ENCODE measurements around the gene GDA.
A peak's percentile ranks its signal among the peaks of the same experiment; 100 is the strongest.

The GDA gene

DNA sequence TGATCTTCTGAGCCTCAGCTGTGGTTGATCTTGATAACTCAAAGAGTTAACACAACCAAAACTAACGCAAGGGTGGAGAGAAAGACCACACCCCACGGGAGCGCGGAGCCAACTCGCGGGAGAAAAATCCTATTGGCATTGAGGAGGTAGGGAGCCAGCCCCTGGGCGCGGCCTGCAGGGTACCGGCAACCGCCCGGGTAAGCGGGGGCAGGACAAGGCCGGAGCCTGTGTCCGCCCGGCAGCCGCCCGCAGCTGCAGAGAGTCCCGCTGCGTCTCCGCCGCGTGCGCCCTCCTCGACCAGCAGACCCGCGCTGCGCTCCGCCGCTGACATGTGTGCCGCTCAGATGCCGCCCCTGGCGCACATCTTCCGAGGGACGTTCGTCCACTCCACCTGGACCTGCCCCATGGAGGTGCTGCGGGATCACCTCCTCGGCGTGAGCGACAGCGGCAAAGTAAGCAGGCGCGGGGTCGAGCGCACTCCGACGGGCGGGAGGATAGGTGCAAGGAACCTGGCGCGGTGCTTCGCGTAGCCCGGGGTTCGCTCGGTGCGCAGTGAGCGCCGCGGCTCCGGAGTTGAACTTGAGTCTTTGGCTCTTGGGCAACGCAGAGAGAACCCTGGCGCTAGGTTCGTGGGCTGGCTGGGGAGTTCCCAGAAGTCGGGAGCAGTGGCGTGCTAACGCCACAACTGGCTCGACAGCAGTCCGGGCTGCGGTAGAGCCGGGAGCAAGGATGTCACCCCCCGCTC, at the start of gene GDA:
Gene GDA (plus strand): TSS at position 210 of the 745 bp plus-strand sequence. CDS start 120 bp downstream, at position 330.
- DNase-seq: peak in 2 of 3 experiments; percentile 68 to 76

DNA sequence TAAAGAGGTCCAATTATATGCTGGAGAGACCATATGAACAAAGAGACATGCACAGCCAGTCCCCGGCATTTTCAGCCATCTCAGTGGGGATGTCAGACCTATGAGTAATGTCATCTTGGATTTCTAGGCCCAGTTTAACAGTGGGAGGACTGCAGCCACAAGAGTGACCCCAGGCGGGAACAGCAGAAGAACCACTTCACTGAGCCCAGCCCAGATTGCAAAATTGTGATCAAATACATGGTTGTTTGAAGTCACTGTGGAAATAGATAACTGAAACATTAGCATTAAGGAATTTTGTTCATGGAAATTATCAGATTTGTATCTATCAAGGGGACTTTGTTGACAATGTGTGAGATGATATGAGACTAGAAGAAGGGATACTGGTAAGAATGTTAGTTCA, 46.7 kb upstream of the GDA start:
- no peak for DNase-seq

- no peak for DNase-seq
Observed at GRCh38 chr9:72113056-72113455, 36.2 kb upstream of the GDA start.

GRCh38 chr9:72119853-72120252, 29.4 kb upstream of the GDA start:
- DNase-seq: peak in 1 of 3 experiments; percentile 17

DNA sequence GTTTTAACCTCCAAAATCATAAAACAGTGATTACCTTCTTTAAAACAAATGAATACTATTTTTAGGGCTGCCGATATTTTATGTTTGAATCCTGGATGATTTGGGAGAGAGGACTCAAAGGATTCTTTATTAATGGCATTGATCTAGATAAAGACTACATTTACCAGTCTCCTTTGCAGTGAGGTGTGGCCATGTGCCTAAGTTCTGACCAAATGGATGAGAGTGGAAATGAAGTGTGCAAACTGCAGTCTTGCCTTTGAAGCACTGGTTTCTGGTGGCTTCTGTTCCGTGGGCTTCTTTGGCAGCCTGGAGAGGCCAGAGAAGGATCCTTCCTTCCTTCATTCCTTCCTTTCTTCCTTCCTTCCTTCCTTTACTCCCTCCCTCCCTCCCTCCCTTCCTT, 24.3 kb upstream of the GDA start:
- no peak for DNase-seq

DNA sequence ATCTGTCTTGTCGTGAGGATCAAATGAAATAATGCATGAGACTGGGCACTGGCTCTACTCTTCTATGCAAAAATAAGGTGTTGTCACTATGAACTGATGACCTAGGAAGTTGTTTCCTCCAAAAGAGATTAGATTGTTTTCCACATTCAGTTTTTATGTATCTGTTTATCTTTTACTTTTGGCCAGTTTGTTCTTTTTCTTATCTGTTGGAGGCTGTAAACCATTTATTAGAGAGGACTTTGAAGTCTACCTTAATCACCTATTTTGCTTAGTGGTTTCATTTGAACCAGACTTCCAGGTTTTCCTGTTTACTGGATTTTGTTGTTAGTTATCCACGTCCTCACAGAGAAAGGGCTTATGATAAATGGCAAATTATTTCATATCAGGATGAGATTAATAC, 21.5 kb upstream of the GDA start:
- DNase-seq: no peak

GRCh38 chr9:72128526-72128925, 20.7 kb upstream of the GDA start:
- DNase-seq: no peak

GRCh38 chr9:72129271-72130156, 19.7 kb upstream of the GDA start:
- no peak for DNase-seq

DNA sequence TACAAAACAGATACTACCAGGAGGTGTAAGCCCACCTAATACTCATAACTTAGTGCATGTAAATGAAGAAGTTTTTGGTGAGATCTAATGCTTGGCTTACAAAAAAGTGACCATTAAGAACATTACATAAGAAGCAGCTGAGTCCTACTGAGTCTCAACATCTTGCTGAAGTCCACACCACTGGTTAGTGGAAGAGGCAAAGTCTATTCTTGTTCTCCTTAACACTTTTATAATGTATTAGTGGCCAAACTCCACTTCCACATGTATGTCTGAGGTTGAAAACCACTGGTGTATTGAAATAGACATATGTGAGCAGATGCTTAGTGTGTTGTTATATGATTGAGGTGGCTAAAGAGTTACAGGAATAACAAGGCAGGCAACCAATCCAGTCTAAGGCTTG, 18.9 kb upstream of the GDA start:
- no peak for DNase-seq

DNA sequence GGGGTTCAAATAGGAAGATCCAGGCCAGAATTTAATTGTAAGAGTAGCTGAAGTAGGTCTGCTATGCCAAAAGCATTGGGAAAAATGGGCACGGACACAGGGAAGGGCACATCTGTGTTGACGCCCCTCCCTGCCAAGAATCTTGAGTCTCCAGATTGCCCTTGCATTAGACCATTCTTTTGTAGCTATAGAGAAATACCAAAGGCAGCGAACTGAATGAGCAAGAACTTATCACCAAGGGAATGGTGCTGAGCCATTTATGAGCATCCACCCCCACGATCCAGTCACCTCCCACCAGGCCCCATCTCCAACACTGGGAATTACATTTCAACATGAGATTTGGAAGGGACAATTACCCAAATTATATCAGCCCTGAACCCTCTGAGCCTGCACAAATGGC, 18.0 kb upstream of the GDA start:
- DNase-seq: no peak

- DNase-seq: peak in 1 of 3 experiments; percentile 16
Observed at GRCh38 chr9:72132052-72132451, 17.2 kb upstream of the GDA start.

DNA sequence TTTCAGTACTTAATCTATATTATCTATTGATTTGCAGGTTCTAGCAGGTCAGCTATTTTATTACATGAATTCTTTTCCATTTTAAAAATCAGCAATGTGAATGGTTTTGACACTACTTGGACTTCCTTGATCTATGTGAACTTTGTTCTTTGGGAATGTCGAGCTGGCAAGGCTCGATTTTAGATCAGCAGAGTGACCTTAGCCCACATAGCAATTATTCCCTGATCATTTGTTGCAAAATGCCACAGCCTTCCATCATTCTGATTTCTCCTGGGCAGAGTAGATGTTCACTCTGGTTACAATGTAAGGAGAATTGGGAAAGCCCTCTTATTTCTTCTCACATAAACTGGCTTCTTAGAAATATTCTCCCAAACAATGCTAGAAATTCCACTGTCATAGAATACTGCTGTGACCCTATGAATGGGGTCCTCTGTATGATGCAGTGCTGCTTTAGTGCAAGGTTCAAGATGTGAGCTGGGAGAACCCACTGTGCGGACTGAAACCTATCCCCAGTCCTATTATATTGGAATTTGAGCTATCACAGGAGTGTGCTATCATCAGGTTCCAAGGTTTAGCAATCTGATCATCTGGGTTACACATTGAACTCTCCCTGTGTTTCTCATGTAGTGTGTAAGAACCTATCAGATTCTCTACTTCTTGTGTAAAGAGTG, 15.7 kb upstream of the GDA start:
- no peak for DNase-seq

- DNase-seq: no peak
Observed at GRCh38 chr9:72134801-72135200, 14.4 kb upstream of the GDA start.

- DNase-seq: no peak
Observed at GRCh38 chr9:72137697-72138365, 11.4 kb upstream of the GDA start.

DNA sequence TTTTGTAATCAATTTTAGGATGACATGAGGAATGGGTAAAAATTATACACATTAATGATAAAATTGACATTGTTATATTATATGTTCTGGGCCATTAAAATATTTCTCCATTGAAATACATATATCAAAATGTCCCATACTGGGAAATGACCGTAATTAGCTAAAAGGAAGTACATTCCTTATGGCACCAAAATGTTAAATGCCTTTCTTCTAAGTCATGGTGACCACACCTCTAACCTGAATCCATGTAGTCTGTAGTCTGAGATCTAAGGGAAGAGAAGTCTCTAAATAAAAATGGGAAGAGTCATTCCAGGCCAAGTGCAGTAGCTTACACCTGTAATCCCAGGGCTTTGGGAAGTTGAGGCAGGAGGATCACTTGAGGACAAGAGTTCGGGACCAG, 10.0 kb upstream of the GDA start:
- DNase-seq: no peak

- no peak for DNase-seq
Observed at GRCh38 chr9:72140586-72140985, 8.7 kb upstream of the GDA start.

DNA sequence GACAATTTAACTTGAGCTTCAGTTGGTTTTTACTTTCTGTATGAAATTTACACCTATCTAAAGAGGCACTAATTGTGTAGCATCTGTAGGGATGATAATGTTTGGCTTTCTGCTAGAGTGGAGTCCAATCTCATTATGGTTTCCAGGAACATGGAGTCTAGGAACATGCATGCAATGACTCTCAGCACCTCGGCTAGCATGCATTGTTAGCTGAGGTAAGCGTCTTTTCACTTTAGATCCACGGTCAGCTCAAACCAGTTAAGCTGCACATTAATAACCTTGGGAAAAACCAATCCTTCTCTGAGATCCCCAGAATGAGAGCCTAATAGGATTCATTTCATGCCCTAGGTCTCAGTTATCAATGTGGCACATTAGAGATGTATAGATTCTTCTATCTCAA, 7.8 kb upstream of the GDA start:
- DNase-seq: no peak

- DNase-seq: no peak
Observed at GRCh38 chr9:72144756-72145492, 4.3 kb upstream of the GDA start.

GRCh38 chr9:72145733-72146505, 3.3 kb upstream of the GDA start:
- no peak for DNase-seq

DNA sequence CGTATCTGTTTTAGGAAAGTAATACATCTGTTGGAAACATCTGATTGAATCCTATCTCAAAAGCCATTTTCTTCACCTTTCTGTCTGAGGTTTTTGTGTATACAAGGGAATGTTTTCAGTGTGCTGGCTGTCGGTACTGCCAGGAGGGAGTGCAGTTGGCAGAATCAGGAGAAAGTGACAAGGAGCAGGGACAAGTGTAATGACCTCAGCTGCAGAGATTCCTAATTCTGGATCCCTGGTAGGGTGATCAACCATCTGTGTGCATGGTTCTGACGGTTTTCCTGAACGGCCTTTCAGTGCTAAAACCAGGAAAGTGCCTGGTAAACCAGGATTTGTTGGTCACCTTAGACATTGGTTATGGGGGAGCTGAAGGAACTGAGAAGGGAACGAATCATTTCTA, 1.6 kb upstream of the GDA start:
- no peak for DNase-seq

GRCh38 chr9:72150127-72150526, 887 bp downstream of the GDA start:
- DNase-seq: no peak

DNA sequence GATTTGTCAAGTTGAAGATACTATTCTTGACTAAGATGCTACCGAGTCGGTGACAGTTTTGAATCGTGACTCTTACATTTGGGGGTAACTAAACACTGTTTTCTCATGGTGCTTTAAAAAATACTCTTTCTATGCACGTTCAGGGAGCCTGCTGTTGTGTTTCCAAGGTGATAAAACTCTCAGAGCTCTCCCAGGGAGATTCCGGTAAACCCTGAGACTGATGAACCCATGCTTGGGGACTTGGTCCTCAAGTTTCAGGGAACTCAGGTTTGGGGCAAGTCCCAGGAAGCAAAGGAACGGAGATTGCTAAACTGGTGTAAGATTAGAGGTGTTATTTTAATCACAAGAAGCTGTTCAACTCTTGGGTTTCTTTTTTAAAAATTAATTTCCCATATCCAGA, 1.4 kb downstream of the GDA start:
- no peak for DNase-seq
